ENCODE data around the gene FER1L5.
A peak's percentile ranks its signal among the peaks of the same experiment; 100 is the strongest.

Gene FER1L5

GRCh38 chr2:96636551-96637171, 5.9 kb upstream of the FER1L5 start:
- TF ChIP-seq CTCF (IDR thresholded peaks at IDR 0.05) (no peak), ZFX (IDR thresholded peaks at IDR 0.05; ENCODE audit: borderline replicate concordance) (no peak)
- no peak overlapping the region for H3K27ac ChIP-seq

- H3K27ac ChIP-seq: peak overlapping the region; percentile 69
- TF ChIP-seq ZFX (IDR thresholded peaks at IDR 0.05; ENCODE audit: borderline replicate concordance) (no peak), CTCF (IDR thresholded peaks at IDR 0.05) (no peak)
Observed at GRCh38 chr2:96637385-96638143, 5.0 kb upstream of the FER1L5 start.

GRCh38 chr2:96638144-96639121, 4.1 kb upstream of the FER1L5 start, which contains the start of gene KANSL3:
Gene KANSL3, minus strand, starts transcription at chr2:96638312. Its CDS starts 1,177 bp downstream, at chr2:96637135.
- peak within 1 kb of the TSS; percentile 69 for H3K27ac ChIP-seq
- TF ChIP-seq CTCF (IDR thresholded peaks at IDR 0.05) (no peak), ZFX (IDR thresholded peaks at IDR 0.05; ENCODE audit: borderline replicate concordance) (no peak)

- no peak overlapping the region for H3K27ac ChIP-seq
- TF ChIP-seq CTCF (IDR thresholded peaks at IDR 0.05): no peak
- no peak for TF ChIP-seq ZFX (IDR thresholded peaks at IDR 0.05; ENCODE audit: borderline replicate concordance)
Observed at GRCh38 chr2:96647681-96648080, 5.1 kb downstream of the FER1L5 start.

- TF ChIP-seq ZFX (IDR thresholded peaks at IDR 0.05; ENCODE audit: borderline replicate concordance): no peak
- TF ChIP-seq CTCF (IDR thresholded peaks at IDR 0.05): no peak
- H3K27ac ChIP-seq: no peak overlapping the region
Observed at GRCh38 chr2:96648306-96648930, 5.9 kb downstream of the FER1L5 start.

- no peak overlapping the region for H3K27ac ChIP-seq
- TF ChIP-seq ZFX (IDR thresholded peaks at IDR 0.05; ENCODE audit: borderline replicate concordance) (no peak), CTCF (IDR thresholded peaks at IDR 0.05) (no peak)
Observed at GRCh38 chr2:96649342-96649741, 6.8 kb downstream of the FER1L5 start.
